Lung (tissue), 12 donors: ENCODE measurements around the gene PSME3. TPM values are rescaled to one million over a fixed set of nuclear protein-coding genes. Genes with fewer than 3 reads are reported as not detected.

Source experiments
- ATAC-seq: fragments of 200-7000 bp; cut with Tn5 transposase; one replicate; pipeline ENCODE4 v1.9.1; 2020; ENCODE audit warnings: moderate number of reproducible peaks; ENCODE audit not compliant: insufficient read depth, low FRiP score
- DNase-seq, 3 donors: peaks; one replicate each; pipeline ENCODE4 v3.0.0-alpha.2; 2013 to 2017
- H3K27ac ChIP-seq, 2 donors: one replicate each; pipeline ENCODE4 v1.5.1; 2013; ENCODE audit warnings: mild to moderate bottlenecking in 2 of 2, moderate library complexity in 2 of 2, control low read depth in 1 of 2, inconsistent platforms in 1 of 2, low read depth in 1 of 2, low read length in 1 of 2
- H3K27me3 ChIP-seq, 3 donors: one replicate each; pipeline ENCODE4 v1.5.1; 2013; ENCODE audit warnings: low read length in 2 of 3; ENCODE audit not compliant: control insufficient read depth in 3 of 3, insufficient read depth in 3 of 3
- H3K36me3 ChIP-seq, 4 donors: one replicate each; pipeline ENCODE4 v1.5.1; 2013; ENCODE audit warnings: low read length in 4 of 4, mild to moderate bottlenecking in 1 of 4, moderate library complexity in 1 of 4; ENCODE audit not compliant: control insufficient read depth in 4 of 4, insufficient read depth in 4 of 4
- H3K4me1 ChIP-seq, 5 donors: one replicate each; pipeline ENCODE4 v1.5.1; 2013; ENCODE audit warnings: low read length in 5 of 5, mild to moderate bottlenecking in 2 of 5, moderate library complexity in 1 of 5; ENCODE audit not compliant: control insufficient read depth in 5 of 5, insufficient read depth in 5 of 5
- H3K4me3 ChIP-seq: one replicate; pipeline ENCODE4 v1.5.1; 2013; ENCODE audit warnings: mild to moderate bottlenecking, control low read depth, moderate library complexity
- H3K9ac ChIP-seq, 2 donors: one replicate each; pipeline ENCODE4 v1.5.1; 2013; ENCODE audit warnings: low read length in 2 of 2, control low read depth in 1 of 2; ENCODE audit not compliant: insufficient read depth in 1 of 2
- H3K9me3 ChIP-seq, 4 donors: one replicate each; pipeline ENCODE4 v1.5.1; 2013; ENCODE audit warnings: low read length in 3 of 4, mild to moderate bottlenecking in 1 of 4, moderate library complexity in 1 of 4; ENCODE audit not compliant: control insufficient read depth in 4 of 4, insufficient read depth in 3 of 4
- CTCF ChIP-seq: IDR thresholded peaks from 2 replicates; pipeline ENCODE4 v1.5.1; 2012; ENCODE audit warnings: mild to moderate bottlenecking; ENCODE audit errors: control extremely low read depth, extremely low read depth
- WGBS, 2 donors: extraction: QIAGEN DNeasy Blood & Tissue Kit; methylation state at CpG; one replicate each; pipeline ENCODE4 v1.1.7; 2013; 5-methylcytosine and 5-hydroxymethylcytosine counted together
- polyA plus RNA-seq, 2 donors: library from polyadenylated mRNA; stranded (reverse); fragments of 200-250 nt; gene quantifications; one replicate each; pipeline ENCODE4 v1.2.1, GENCODE V29; 2013
- total RNA-seq, 2 donors: library from RNA; depleted of rRNA in 1 of 2; stranded (reverse); fragments of >200 nt in 1 of 2; gene quantifications; one replicate each; pipeline ENCODE4 v1.2.1, GENCODE V29; 2014 to 2021
- donor health status: control.
- donor health status: control.
- donor health status: Bipolar disorder and iron deficiency.
- donor health status: healthy.
- donor health status: DM: yes; HTN: yes; CAD: no.

The PSME3 gene
- total and polyA plus RNA-seq, 4 donors = 34.5 to 117 (median 77.9) TPM

DNA sequence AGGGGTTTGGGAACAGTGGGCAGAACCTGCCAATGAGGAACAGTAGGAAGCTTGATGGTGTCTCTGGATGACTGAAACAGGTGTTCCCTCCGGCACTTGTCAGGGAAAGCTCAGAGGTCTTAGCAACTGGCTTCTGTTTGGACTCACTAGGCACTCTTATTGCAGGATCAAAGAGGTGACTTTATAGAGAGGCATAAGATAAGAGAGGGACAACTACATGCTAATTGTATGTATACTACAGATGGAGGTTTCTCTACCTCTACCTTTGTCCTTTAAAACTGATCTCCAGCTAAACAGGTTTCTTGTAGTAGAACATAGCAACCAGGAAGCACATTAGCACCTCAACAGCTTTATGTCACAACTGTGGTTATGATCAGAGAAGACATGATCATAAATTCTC is 26.9 kb upstream of the PSME3 start:
- WGBS, 2 donors = 88 to 94% methylated on average over 1 of the region's 1 CpG
- Histone ChIP-seq H3K9me3 (no peaks in the 10 kb centered on the region), H3K9ac (no peak overlapping the region), H3K4me1 (peaks cover 0 to 8% (median 0%) of the 10 kb centered on the region in 5 donors), H3K36me3 (peaks cover 0 to 5% (median 4%) of the 10 kb centered on the region in 4 donors), H3K27ac (no peak overlapping the region), H3K4me3 (no peak overlapping the region), H3K27me3 (no peaks in the 10 kb centered on the region)
- ATAC-seq (no peak), DNase-seq (no peak)
- no peak for TF ChIP-seq CTCF

DNA sequence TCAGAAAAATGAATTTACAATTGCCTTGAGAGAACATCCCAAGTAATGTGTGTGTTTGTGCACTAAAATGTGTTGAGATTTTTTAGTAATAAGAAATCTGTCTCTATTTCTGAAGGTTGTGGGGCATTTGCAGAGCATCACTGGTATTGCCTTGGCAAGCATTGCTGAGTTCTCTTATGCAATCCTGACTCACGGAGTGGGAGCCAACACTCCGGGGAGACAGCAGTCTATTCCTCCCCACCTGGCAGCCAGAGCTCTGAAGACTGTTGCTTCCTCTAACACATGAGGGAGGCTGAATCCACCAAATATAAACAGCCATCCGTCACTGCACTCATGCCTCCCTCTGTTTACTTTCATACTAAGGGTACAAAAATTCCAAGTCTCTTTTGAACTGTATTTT is 23.9 kb upstream of the PSME3 start:
- no peak overlapping the region for H3K27ac ChIP-seq
- no peaks in the 10 kb centered on the region for H3K9me3 ChIP-seq
- no peak overlapping the region for H3K9ac ChIP-seq
- H3K4me3 ChIP-seq = no peak overlapping the region
- DNase-seq = no peak
- peaks cover 3 to 14% (median 9%) of the 10 kb centered on the region in 4 donors for H3K36me3 ChIP-seq
- WGBS, 2 donors = 23 to 41% methylated on average over 3 of the region's 3 CpGs
- H3K4me1 ChIP-seq = no peaks in the 10 kb centered on the region
- no peak for TF ChIP-seq CTCF
- no peak for ATAC-seq
- no peaks in the 10 kb centered on the region for H3K27me3 ChIP-seq

- no peak overlapping the region for H3K4me3 ChIP-seq
- ATAC-seq (peak; percentile 34), DNase-seq (peak; percentile 52 to 86 (median 65))
- peaks cover 27 to 52% (median 36%) of the 10 kb centered on the region in 4 donors for H3K36me3 ChIP-seq
- peaks cover 0 to 2% (median 0%) of the 10 kb centered on the region in 5 donors for H3K4me1 ChIP-seq
- TF ChIP-seq CTCF = no peak
- no peak overlapping the region for H3K9ac ChIP-seq
- H3K27me3 ChIP-seq = no peaks in the 10 kb centered on the region
- peak overlapping the region in 1 of 2 donors; percentile 76 for H3K27ac ChIP-seq
- 47 to 52% methylated on average over 8 of the region's 8 CpGs for WGBS, 2 donors
- no peaks in the 10 kb centered on the region for H3K9me3 ChIP-seq
These were observed 18.4 kb upstream of the PSME3 start for GRCh38 chr17:42814633-42815399.
